Measurements from ENCODE around the gene DNAJA3.

The DNAJA3 gene

GRCh38 chr16:4425378-4426020 is at the start of gene DNAJA3:
Gene DNAJA3, plus strand, starts transcription at chr16:4425868. Its CDS starts 14 bp downstream, at chr16:4425882.
- in situ Hi-C loops (cut with MboI; ENCODE audit: low sequenced_read_pairs) = no loop called here

- in situ Hi-C loops (cut with MboI; ENCODE audit: low sequenced_read_pairs) = no loop called here
Observed at GRCh38 chr16:4376126-4376892, 49.4 kb upstream of the DNAJA3 start.

- in situ Hi-C loops (cut with MboI; ENCODE audit: low sequenced_read_pairs) = no loop called here
Observed at GRCh38 chr16:4376893-4377572, 48.6 kb upstream of the DNAJA3 start.

GRCh38 chr16:4377573-4378154 is 48.0 kb upstream of the DNAJA3 start:
- in situ Hi-C loops (cut with MboI; ENCODE audit: low sequenced_read_pairs) = no loop called here

GRCh38 chr16:4378161-4378666 is 47.5 kb upstream of the DNAJA3 start:
- in situ Hi-C loops (cut with MboI; ENCODE audit: low sequenced_read_pairs) = no loop called here

GRCh38 chr16:4378999-4379690 is 46.5 kb upstream of the DNAJA3 start:
- in situ Hi-C loops (cut with MboI; ENCODE audit: low sequenced_read_pairs) = no loop called here

GRCh38 chr16:4380119-4381063 is 45.3 kb upstream of the DNAJA3 start:
- in situ Hi-C loops (cut with MboI; ENCODE audit: low sequenced_read_pairs) = no loop called here

- in situ Hi-C loops (cut with MboI; ENCODE audit: low sequenced_read_pairs) = no loop called here
Observed at GRCh38 chr16:4381072-4381934, 44.4 kb upstream of the DNAJA3 start.

- in situ Hi-C loops (cut with MboI; ENCODE audit: low sequenced_read_pairs) = no loop called here
Observed at GRCh38 chr16:4381935-4382794, 43.5 kb upstream of the DNAJA3 start.

GRCh38 chr16:4382795-4383357 is 42.8 kb upstream of the DNAJA3 start:
- in situ Hi-C loops (cut with MboI; ENCODE audit: low sequenced_read_pairs) = no loop called here

GRCh38 chr16:4383591-4384444 is 41.9 kb upstream of the DNAJA3 start:
- in situ Hi-C loops (cut with MboI; ENCODE audit: low sequenced_read_pairs) = no loop called here

GRCh38 chr16:4384509-4384942 is 41.1 kb upstream of the DNAJA3 start:
- in situ Hi-C loops (cut with MboI; ENCODE audit: low sequenced_read_pairs) = no loop called here

GRCh38 chr16:4385066-4385788 is 40.4 kb upstream of the DNAJA3 start:
- in situ Hi-C loops (cut with MboI; ENCODE audit: low sequenced_read_pairs) = no loop called here

GRCh38 chr16:4385789-4386450 is 39.7 kb upstream of the DNAJA3 start:
- in situ Hi-C loops (cut with MboI; ENCODE audit: low sequenced_read_pairs) = no loop called here

- in situ Hi-C loops (cut with MboI; ENCODE audit: low sequenced_read_pairs) = no loop called here
Observed at GRCh38 chr16:4386451-4386805, 39.2 kb upstream of the DNAJA3 start.
